Measurements from ENCODE around the gene CRISPLD2. TPM values are rescaled to one million over a fixed set of nuclear protein-coding genes. Genes with fewer than 3 reads are reported as not detected.

Gene CRISPLD2
- total and polyA plus RNA-seq, 4 donors: 3.4 to 15.8 (median 8.2) TPM

GRCh38 chr16:84909476-84910085 is 89.8 kb downstream of the CRISPLD2 start:
- H3K27me3 ChIP-seq (ENCODE audit: control insufficient read depth, insufficient read depth, low read length): no peaks in the 10 kb centered on the region
- WGBS (ENCODE audit: insufficient coverage): 78% methylated on average over 8 of the region's 9 CpGs
- H3K27ac ChIP-seq (ENCODE audit: low read depth, low read length): no peak overlapping the region
- DNase-seq (ENCODE audit: low read depth in 4 of 6, low spot score in 6 of 6): no peak
- no peaks in the 10 kb centered on the region for H3K36me3 ChIP-seq (ENCODE audit: control insufficient read depth, insufficient read depth, low read length)
- no peaks in the 10 kb centered on the region for H3K9me3 ChIP-seq (ENCODE audit: control insufficient read depth, insufficient read depth, low read length)
- H3K4me1 ChIP-seq (ENCODE audit: control insufficient read depth, insufficient read depth, low read length): peaks cover 26% of the 10 kb centered on the region
- no peak overlapping the region for H3K4me3 ChIP-seq (ENCODE audit: low read depth, low read length)

DNA sequence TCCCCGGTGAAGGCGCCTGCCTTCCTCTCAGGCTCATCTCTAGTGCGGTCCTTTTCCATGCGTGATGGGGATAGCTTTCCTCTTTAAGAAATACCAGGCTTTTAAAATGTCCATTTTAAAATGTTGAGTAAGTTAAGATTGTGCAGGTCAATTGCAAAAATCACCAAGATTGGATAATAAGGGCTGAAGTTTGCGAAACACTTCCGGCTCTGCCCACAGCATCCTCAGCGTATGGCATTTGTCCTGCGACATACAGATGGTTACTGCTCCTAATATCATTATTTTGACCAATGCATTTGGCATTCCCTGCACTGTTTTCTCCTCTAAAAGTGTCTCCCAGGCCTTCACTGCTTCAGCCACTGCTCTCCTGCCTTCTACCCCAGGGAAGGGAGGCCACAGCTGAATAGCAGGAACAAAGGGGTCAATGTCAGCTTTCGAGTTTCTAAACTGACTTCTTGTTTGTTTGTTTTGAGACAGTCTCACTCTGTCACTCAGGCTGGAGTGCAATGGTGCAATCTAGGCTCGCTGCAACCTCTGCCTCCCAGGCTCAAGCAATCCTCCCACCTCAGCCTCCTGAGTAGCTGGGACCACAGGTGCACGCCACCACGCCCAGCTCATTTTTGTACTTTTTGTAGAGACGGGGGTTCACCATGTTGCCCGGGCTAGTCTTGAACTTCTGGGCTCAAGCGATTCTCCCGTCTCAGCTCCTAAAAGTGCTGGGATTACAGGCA is 91.9 kb downstream of the CRISPLD2 start:
- WGBS (ENCODE audit: insufficient coverage): 95% methylated on average over 12 of the region's 16 CpGs
- Histone ChIP-seq H3K27ac (ENCODE audit: low read depth, low read length) (no peak overlapping the region), H3K9me3 (ENCODE audit: control insufficient read depth, insufficient read depth, low read length) (no peaks in the 10 kb centered on the region), H3K27me3 (ENCODE audit: control insufficient read depth, insufficient read depth, low read length) (peaks cover 3% of the 10 kb centered on the region), H3K4me3 (ENCODE audit: low read depth, low read length) (no peak overlapping the region), H3K36me3 (ENCODE audit: control insufficient read depth, insufficient read depth, low read length) (no peaks in the 10 kb centered on the region), H3K4me1 (ENCODE audit: control insufficient read depth, insufficient read depth, low read length) (peaks cover 29% of the 10 kb centered on the region)
- no peak for DNase-seq (ENCODE audit: low read depth in 4 of 6, low spot score in 6 of 6)

GRCh38 chr16:84913315-84913714 is 93.5 kb downstream of the CRISPLD2 start:
- peak in 1 of 6 donors; percentile 52 for DNase-seq (ENCODE audit: low read depth in 4 of 6, low spot score in 6 of 6)
- peaks cover 7% of the 10 kb centered on the region for H3K27me3 ChIP-seq (ENCODE audit: control insufficient read depth, insufficient read depth, low read length)
- WGBS (ENCODE audit: insufficient coverage): 44% methylated on average over 6 of the region's 6 CpGs
- no peak overlapping the region for H3K27ac ChIP-seq (ENCODE audit: low read depth, low read length)
- no peak overlapping the region for H3K4me3 ChIP-seq (ENCODE audit: low read depth, low read length)
- no peaks in the 10 kb centered on the region for H3K9me3 ChIP-seq (ENCODE audit: control insufficient read depth, insufficient read depth, low read length)
- H3K4me1 ChIP-seq (ENCODE audit: control insufficient read depth, insufficient read depth, low read length): peaks cover 32% of the 10 kb centered on the region
- H3K36me3 ChIP-seq (ENCODE audit: control insufficient read depth, insufficient read depth, low read length): no peaks in the 10 kb centered on the region

- Histone ChIP-seq H3K9me3 (ENCODE audit: control insufficient read depth, insufficient read depth, low read length) (no peaks in the 10 kb centered on the region), H3K27ac (ENCODE audit: low read depth, low read length) (no peak overlapping the region), H3K4me3 (ENCODE audit: low read depth, low read length) (no peak overlapping the region), H3K36me3 (ENCODE audit: control insufficient read depth, insufficient read depth, low read length) (no peaks in the 10 kb centered on the region), H3K27me3 (ENCODE audit: control insufficient read depth, insufficient read depth, low read length) (peaks cover 7% of the 10 kb centered on the region), H3K4me1 (ENCODE audit: control insufficient read depth, insufficient read depth, low read length) (peaks cover 32% of the 10 kb centered on the region)
- 22% methylated on average over 4 of the region's 5 CpGs for WGBS (ENCODE audit: insufficient coverage)
- DNase-seq (ENCODE audit: low read depth in 4 of 6, low spot score in 6 of 6): peak in 1 of 6 donors; percentile 56
Observed at GRCh38 chr16:84914273-84914672, 94.5 kb downstream of the CRISPLD2 start.

DNA sequence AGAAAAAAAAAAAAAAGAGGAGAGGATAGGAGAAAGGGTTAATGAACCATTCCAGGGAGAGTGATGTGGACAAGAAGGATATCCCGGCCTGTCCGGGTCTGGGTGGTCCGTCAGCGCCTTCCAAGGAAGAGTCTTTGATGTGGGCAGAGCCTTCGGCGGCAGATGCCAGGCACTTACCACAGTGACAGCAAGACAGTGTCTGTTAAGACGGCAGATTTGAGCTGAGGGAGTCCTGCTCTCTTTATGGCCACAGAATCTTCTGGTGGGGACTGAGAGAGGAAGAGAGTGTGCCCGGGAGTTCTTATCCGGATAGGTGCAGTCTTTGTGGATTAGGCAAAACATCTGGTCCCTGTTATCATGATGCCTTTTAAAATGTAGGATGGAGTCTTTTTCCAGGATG is 96.4 kb downstream of the CRISPLD2 start:
- Histone ChIP-seq H3K36me3 (ENCODE audit: control insufficient read depth, insufficient read depth, low read length) (no peaks in the 10 kb centered on the region), H3K4me1 (ENCODE audit: control insufficient read depth, insufficient read depth, low read length) (peaks cover 35% of the 10 kb centered on the region), H3K9me3 (ENCODE audit: control insufficient read depth, insufficient read depth, low read length) (no peaks in the 10 kb centered on the region), H3K4me3 (ENCODE audit: low read depth, low read length) (no peak overlapping the region), H3K27me3 (ENCODE audit: control insufficient read depth, insufficient read depth, low read length) (peaks cover 7% of the 10 kb centered on the region), H3K27ac (ENCODE audit: low read depth, low read length) (no peak overlapping the region)
- no peak for DNase-seq (ENCODE audit: low read depth in 4 of 6, low spot score in 6 of 6)
- 53% methylated on average over 9 of the region's 9 CpGs for WGBS (ENCODE audit: insufficient coverage)

DNA sequence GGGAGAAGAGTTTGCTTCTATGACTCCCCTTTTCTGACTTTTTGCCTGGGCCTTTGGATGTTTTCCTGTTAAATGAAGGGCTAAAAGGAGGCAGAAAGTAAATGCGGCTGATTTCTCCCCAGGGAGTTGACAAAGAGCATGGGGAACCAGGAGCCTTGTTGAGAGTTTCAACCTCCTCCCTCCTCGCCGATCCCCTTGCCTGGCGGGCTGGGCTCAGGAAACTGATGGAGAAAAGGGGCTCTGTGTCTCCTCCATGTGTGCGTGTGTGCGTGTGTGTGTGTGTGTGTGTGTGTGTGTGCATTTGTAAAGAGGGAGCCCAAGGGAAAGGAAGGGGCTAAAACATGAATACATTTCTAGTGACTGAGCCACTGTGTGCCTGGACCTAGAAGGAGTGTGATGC is 97.1 kb downstream of the CRISPLD2 start:
- H3K4me1 ChIP-seq (ENCODE audit: control insufficient read depth, insufficient read depth, low read length): peaks cover 37% of the 10 kb centered on the region
- no peaks in the 10 kb centered on the region for H3K36me3 ChIP-seq (ENCODE audit: control insufficient read depth, insufficient read depth, low read length)
- no peaks in the 10 kb centered on the region for H3K9me3 ChIP-seq (ENCODE audit: control insufficient read depth, insufficient read depth, low read length)
- peak in 1 of 6 donors; percentile 50 for DNase-seq (ENCODE audit: low read depth in 4 of 6, low spot score in 6 of 6)
- H3K27me3 ChIP-seq (ENCODE audit: control insufficient read depth, insufficient read depth, low read length): peaks cover 7% of the 10 kb centered on the region
- H3K4me3 ChIP-seq (ENCODE audit: low read depth, low read length): no peak overlapping the region
- no peak overlapping the region for H3K27ac ChIP-seq (ENCODE audit: low read depth, low read length)
- 40% methylated on average over 1 of the region's 6 CpGs for WGBS (ENCODE audit: insufficient coverage)

DNA sequence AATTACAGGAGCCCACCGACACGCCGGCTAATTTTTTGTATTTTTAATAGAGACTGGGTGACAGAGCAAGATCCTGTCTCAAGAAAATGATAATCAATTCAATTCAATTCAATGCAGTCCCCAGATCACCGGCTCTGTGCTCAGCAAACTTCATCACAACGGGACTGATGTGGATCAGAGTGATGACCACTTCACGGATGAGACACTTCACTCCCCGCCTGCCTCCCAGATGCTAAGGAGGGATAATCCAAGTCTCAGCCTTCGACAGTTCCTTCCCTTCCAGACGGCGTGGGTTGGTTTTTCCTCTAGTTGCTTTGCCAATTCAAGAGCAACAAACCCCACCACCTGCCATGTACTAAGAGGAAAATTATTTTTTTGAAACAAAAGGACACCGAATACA is 97.7 kb downstream of the CRISPLD2 start:
- H3K9me3 ChIP-seq (ENCODE audit: control insufficient read depth, insufficient read depth, low read length): no peaks in the 10 kb centered on the region
- DNase-seq (ENCODE audit: low read depth in 4 of 6, low spot score in 6 of 6): no peak
- peaks cover 7% of the 10 kb centered on the region for H3K27me3 ChIP-seq (ENCODE audit: control insufficient read depth, insufficient read depth, low read length)
- no peaks in the 10 kb centered on the region for H3K36me3 ChIP-seq (ENCODE audit: control insufficient read depth, insufficient read depth, low read length)
- no peak overlapping the region for H3K4me3 ChIP-seq (ENCODE audit: low read depth, low read length)
- H3K27ac ChIP-seq (ENCODE audit: low read depth, low read length): no peak overlapping the region
- 70% methylated on average over 5 of the region's 11 CpGs for WGBS (ENCODE audit: insufficient coverage)
- peaks cover 43% of the 10 kb centered on the region for H3K4me1 ChIP-seq (ENCODE audit: control insufficient read depth, insufficient read depth, low read length)

DNA sequence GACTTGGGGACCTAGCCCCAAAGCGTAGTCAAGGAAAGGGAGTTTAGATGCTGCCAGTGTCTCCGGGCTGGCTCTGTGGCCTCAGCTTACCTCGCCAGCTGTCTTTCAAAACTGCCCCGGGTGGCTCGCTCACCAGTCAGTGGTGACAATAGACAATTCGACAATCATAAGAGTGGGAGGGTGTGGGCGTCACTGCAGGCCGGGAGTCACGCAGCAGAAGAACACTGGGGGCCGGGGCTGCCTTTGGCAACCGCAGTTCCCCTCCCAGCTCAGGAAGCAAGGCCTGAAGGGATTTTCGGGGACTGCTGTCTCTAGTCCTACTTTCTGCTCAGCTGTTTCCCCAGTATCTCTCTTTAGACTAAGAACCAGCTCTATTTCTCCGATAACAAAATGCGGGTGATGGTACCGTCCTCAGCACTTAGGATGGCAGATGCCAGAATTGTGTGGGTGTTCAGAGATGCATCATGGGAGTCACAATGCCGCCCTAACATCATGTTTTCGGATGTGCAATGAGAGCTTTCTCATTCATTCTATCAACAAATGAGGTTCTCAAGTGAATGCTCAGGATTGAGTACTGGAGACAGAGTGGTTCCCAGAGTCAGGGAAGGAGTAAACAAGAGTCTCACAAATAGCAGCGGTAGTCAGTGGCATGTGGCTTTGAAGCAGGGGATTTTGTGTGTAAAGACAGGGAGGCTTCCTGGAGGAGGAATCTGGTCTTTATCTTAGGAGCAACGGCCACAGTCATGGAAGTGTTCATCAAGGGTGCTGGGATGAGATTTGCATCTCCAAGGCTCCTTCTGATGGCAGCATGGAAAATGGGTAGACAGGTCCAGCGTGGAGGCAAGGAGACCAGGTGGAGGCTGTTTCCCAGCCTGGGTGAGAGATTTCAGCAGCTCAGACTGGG is 98.5 kb downstream of the CRISPLD2 start:
- Histone ChIP-seq H3K27ac (ENCODE audit: low read depth, low read length) (no peak overlapping the region), H3K36me3 (ENCODE audit: control insufficient read depth, insufficient read depth, low read length) (no peaks in the 10 kb centered on the region), H3K4me3 (ENCODE audit: low read depth, low read length) (no peak overlapping the region), H3K27me3 (ENCODE audit: control insufficient read depth, insufficient read depth, low read length) (peaks cover 7% of the 10 kb centered on the region), H3K4me1 (ENCODE audit: control insufficient read depth, insufficient read depth, low read length) (peaks cover 47% of the 10 kb centered on the region), H3K9me3 (ENCODE audit: control insufficient read depth, insufficient read depth, low read length) (no peaks in the 10 kb centered on the region)
- DNase-seq (ENCODE audit: low read depth in 4 of 6, low spot score in 6 of 6): no peak
- 76% methylated on average over 16 of the region's 20 CpGs for WGBS (ENCODE audit: insufficient coverage)

DNA sequence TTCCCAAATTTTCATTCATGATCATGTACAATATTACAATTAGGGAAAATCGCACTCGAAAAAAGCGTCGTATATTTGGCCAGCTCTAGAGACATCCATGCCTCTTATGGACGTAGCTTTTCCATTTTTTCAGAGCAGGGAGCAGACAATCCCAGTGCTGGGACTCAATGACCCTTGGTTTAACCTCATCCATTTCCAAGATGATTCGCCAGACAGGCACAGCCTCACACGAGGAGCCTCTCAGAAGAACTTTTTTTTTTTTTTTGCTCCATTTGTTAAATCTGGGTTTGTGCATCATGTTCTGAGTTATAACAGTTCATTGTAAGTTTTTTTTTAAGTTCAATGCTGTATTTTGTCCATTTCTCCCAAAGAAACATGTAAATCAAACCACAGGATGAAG is 99.5 kb downstream of the CRISPLD2 start:
- DNase-seq (ENCODE audit: low read depth in 4 of 6, low spot score in 6 of 6): no peak
- peaks cover 45% of the 10 kb centered on the region for H3K4me1 ChIP-seq (ENCODE audit: control insufficient read depth, insufficient read depth, low read length)
- WGBS (ENCODE audit: insufficient coverage): 88% methylated on average over 5 of the region's 7 CpGs
- peaks cover 7% of the 10 kb centered on the region for H3K27me3 ChIP-seq (ENCODE audit: control insufficient read depth, insufficient read depth, low read length)
- H3K4me3 ChIP-seq (ENCODE audit: low read depth, low read length): no peak overlapping the region
- no peaks in the 10 kb centered on the region for H3K36me3 ChIP-seq (ENCODE audit: control insufficient read depth, insufficient read depth, low read length)
- no peaks in the 10 kb centered on the region for H3K9me3 ChIP-seq (ENCODE audit: control insufficient read depth, insufficient read depth, low read length)
- H3K27ac ChIP-seq (ENCODE audit: low read depth, low read length): no peak overlapping the region
